HEK293 (cell line): ENCODE results near the gene TMEM263.

ENCODE experiments used
- GLI4 ChIP-seq: fragments of 450-650 bp; formaldehyde crosslinking; IDR thresholded peaks from 2 replicates; pipeline ENCODE4 v1.5.1; 2016; ENCODE audit warnings: missing biosample characterization, missing genetic modification characterization
- HOXD13 ChIP-seq: sonication (generic); formaldehyde crosslinking; IDR thresholded peaks from 2 replicates; pipeline ENCODE4 v1.8.0; 2022; ENCODE audit warnings: missing genetic modification reagents, borderline replicate concordance
- MZF1 ChIP-seq: fragments of 450-650 bp; formaldehyde crosslinking; IDR thresholded peaks from 2 replicates; pipeline ENCODE4 v1.5.1; 2017; ENCODE audit warnings: missing biosample characterization, missing genetic modification characterization, borderline replicate concordance
- SP2 ChIP-seq: fragments of 450-650 bp; formaldehyde crosslinking; IDR thresholded peaks from 2 replicates; pipeline ENCODE4 v1.5.1; 2016; ENCODE audit warnings: missing biosample characterization, missing genetic modification characterization
- SP3 ChIP-seq: fragments of 450-650 bp; formaldehyde crosslinking; IDR thresholded peaks from 2 replicates; pipeline ENCODE4 v1.5.1; 2016; ENCODE audit warnings: missing biosample characterization, missing genetic modification characterization
- ZBTB20 ChIP-seq: fragments of 450-650 bp; formaldehyde crosslinking; IDR thresholded peaks from 2 replicates; pipeline ENCODE4 v1.5.1; 2016; ENCODE audit warnings: missing biosample characterization, missing genetic modification characterization
- ZFP3 ChIP-seq: fragments of 450-650 bp; formaldehyde crosslinking; IDR thresholded peaks from 2 replicates; pipeline ENCODE4 v1.5.1; 2016; ENCODE audit warnings: low read depth, missing biosample characterization, missing genetic modification characterization
- ZNF132 ChIP-seq: fragments of 450-650 bp; formaldehyde crosslinking; IDR thresholded peaks from 2 replicates; pipeline ENCODE4 v1.5.1; 2017; ENCODE audit warnings: missing biosample characterization, missing genetic modification characterization, borderline replicate concordance
- ZNF2 ChIP-seq: fragments of 450-650 bp; formaldehyde crosslinking; IDR thresholded peaks from 2 replicates; pipeline ENCODE4 v1.5.1; 2016; ENCODE audit warnings: missing biosample characterization, missing genetic modification characterization
- ZNF302 ChIP-seq: fragments of 450-650 bp; formaldehyde crosslinking; IDR thresholded peaks from 2 replicates; pipeline ENCODE4 v1.5.1; 2016; ENCODE audit warnings: missing biosample characterization, missing genetic modification characterization, low read depth
- ZNF335 ChIP-seq: fragments of 450-650 bp; formaldehyde crosslinking; conservative IDR thresholded peaks from 2 replicates; pipeline ENCODE4 v1.5.1; 2016; ENCODE audit warnings: missing biosample characterization, missing genetic modification characterization
- ZNF341 ChIP-seq: fragments of 450-650 bp; formaldehyde crosslinking; IDR thresholded peaks from 2 replicates; pipeline ENCODE4; 2016; ENCODE audit warnings: low read depth, missing biosample characterization, missing genetic modification characterization
- ZNF354C ChIP-seq: fragments of 450-650 bp; formaldehyde crosslinking; IDR thresholded peaks from 2 replicates; pipeline ENCODE4 v1.5.1; 2016; ENCODE audit warnings: missing biosample characterization, missing genetic modification characterization, low read depth, borderline replicate concordance
- ZNF426 ChIP-seq: fragments of 450-650 bp; formaldehyde crosslinking; IDR thresholded peaks from 2 replicates; pipeline ENCODE4 v1.5.1; 2017; ENCODE audit warnings: missing biosample characterization, missing genetic modification characterization, mild to moderate bottlenecking, inconsistent platforms, moderate library complexity
- ZNF48 ChIP-seq: fragments of 450-650 bp; formaldehyde crosslinking; IDR thresholded peaks from 2 replicates; pipeline ENCODE4 v1.5.1; 2016; ENCODE audit warnings: missing biosample characterization, missing genetic modification characterization
- ZNF501 ChIP-seq: fragments of 450-650 bp; formaldehyde crosslinking; IDR thresholded peaks from 2 replicates; pipeline ENCODE4 v1.5.1; 2016; ENCODE audit warnings: missing biosample characterization, missing genetic modification characterization
- ZNF548 ChIP-seq: fragments of 450-650 bp; formaldehyde crosslinking; IDR thresholded peaks from 2 replicates; pipeline ENCODE4 v1.5.1; 2016; ENCODE audit warnings: missing biosample characterization, missing genetic modification characterization
- ZNF600 ChIP-seq: fragments of 450-650 bp; formaldehyde crosslinking; IDR thresholded peaks from 2 replicates; pipeline ENCODE4 v1.5.1; 2016; ENCODE audit warnings: missing biosample characterization, missing genetic modification characterization
- ZNF660 ChIP-seq: fragments of 450-650 bp; IDR thresholded peaks from 2 replicates; pipeline ENCODE4 v1.5.1; 2018; ENCODE audit warnings: missing biosample characterization, mild to moderate bottlenecking, missing genetic modification characterization
- ZNF664 ChIP-seq: fragments of 450-650 bp; formaldehyde crosslinking; IDR thresholded peaks from 2 replicates; pipeline ENCODE4 v1.5.1; 2016; ENCODE audit warnings: missing biosample characterization, missing genetic modification characterization
- ZNF707 ChIP-seq: fragments of 450-650 bp; formaldehyde crosslinking; IDR thresholded peaks from 2 replicates; pipeline ENCODE4 v1.5.1; 2016; ENCODE audit warnings: missing biosample characterization, missing genetic modification characterization
- ZNF843 ChIP-seq: fragments of 450-650 bp; formaldehyde crosslinking; IDR thresholded peaks from 2 replicates; pipeline ENCODE4 v1.5.1; 2016; ENCODE audit warnings: missing biosample characterization, missing genetic modification characterization
- TF ChIP-seq, protein P1 (sequence below): fragments of 450-650 bp; formaldehyde crosslinking; IDR thresholded peaks from 2 replicates; pipeline ENCODE4 v1.5.1; 2016; ENCODE audit warnings: missing biosample characterization, missing genetic modification characterization
- TF ChIP-seq, protein P2 (sequence below): fragments of 450-650 bp; formaldehyde crosslinking; IDR thresholded peaks from 2 replicates; pipeline ENCODE4 v1.5.1; 2016; ENCODE audit warnings: missing biosample characterization, missing genetic modification characterization, borderline replicate concordance
- TF ChIP-seq, protein P3 (sequence below): fragments of 450-650 bp; formaldehyde crosslinking; conservative IDR thresholded peaks from 2 replicates; pipeline ENCODE4 v1.5.1; 2016; ENCODE audit warnings: low read depth, missing biosample characterization, missing genetic modification characterization
- TF ChIP-seq, protein P4 (sequence below): fragments of 450-650 bp; formaldehyde crosslinking; IDR thresholded peaks from 2 replicates; pipeline ENCODE4 v1.5.1; 2016; ENCODE audit warnings: missing biosample characterization, missing genetic modification characterization
- TF ChIP-seq, protein P5 (sequence below): fragments of 450-650 bp; formaldehyde crosslinking; IDR thresholded peaks from 2 replicates; pipeline ENCODE4 v1.5.1; 2017; ENCODE audit warnings: missing biosample characterization, missing genetic modification characterization

The TMEM263 gene

DNA sequence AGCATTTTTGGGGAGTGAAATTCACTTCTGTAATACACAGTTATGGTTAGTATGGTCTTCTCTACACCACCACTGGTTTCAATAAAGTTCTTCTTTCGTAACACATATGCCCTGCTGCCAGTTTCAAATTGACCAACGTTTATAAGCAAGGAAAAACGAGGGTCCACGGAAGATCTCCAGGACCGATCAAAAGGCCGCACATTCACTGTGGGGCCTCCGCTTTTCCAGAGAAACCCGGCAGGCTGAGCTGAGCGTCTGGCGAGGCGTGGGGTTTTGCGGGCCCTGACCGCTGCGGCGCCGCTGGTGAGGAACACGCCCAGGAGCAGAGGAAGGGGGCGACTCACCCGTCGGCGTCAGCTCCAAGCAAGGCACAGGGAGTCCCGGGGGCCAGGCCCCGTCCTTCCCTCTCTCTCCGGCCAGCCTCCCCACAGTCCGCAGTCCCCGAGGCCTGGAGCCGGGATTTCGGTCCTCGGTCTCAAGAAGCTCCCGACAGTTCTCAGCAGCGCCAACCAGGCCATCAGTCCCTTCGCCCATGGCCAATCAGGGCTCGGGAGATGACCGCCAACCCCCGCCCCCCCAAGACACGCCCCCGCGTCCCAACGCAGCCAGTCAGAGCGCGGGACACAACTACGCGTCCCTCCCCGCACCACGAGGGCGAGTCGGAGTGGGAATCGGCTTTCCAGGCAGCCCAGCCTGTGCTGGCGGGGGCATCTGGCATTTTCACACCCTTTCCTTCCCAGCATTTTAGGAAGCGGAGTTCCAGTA, 31.1 kb downstream of the TMEM263 start, which contains the start of gene MTERF2 (continued):
- TF ChIP-seq, protein P1, sequence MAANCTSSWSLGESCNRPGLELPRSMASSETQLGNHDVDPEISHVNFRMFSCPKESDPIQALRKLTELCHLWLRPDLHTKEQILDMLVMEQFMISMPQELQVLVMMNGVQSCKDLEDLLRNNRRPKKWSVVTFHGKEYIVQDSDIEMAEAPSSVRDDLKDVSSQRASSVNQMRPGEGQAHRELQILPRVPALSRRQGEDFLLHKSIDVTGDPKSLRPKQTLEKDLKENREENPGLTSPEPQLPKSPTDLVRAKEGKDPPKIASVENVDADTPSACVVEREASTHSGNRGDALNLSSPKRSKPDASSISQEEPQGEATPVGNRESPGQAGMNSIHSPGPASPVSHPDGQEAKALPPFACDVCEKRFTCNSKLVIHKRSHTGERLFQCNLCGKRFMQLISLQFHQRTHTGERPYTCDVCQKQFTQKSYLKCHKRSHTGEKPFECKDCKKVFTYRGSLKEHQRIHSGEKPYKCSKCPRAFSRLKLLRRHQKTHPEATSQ (tag by site-specific recombination) = 0 out of 2 replicates have a peak, but pooled peaks have one; percentile 57
- TF ChIP-seq MZF1 (tag by site-specific recombination) (no peak), ZBTB20 (tag by site-specific recombination) (peak; percentile 79), ZNF664 (tag by site-specific recombination) (no peak), ZNF600 (peak; percentile 71), ZNF354C (tag by site-specific recombination) (no peak), HOXD13 (CRISPR knock-in tag) (no peak), ZNF426 (tag by site-specific recombination) (no peak), ZNF707 (tag by site-specific recombination) (no peak), ZNF660 (tag by site-specific recombination) (peak; percentile 80; the same call in 1 of the 2 replicates), SP2 (tag by site-specific recombination) (peak; percentile 95), ZNF335 (tag by site-specific recombination) (peak; percentile 68), ZNF548 (no peak), ZNF48 (tag by site-specific recombination) (no peak), ZNF302 (tag by site-specific recombination) (no peak), ZNF341 (tag by site-specific recombination) (peak; percentile 71), ZNF2 (tag by site-specific recombination) (0 out of 2 replicates have a peak, but pooled peaks have one; percentile 52), ZNF501 (tag by site-specific recombination) (peak; percentile 87; the same call in 1 of the 2 replicates), ZFP3 (tag by site-specific recombination) (no peak), SP3 (tag by site-specific recombination) (peak; percentile 74), GLI4 (tag by site-specific recombination) (no peak), ZNF843 (tag by site-specific recombination) (no peak), ZNF132 (tag by site-specific recombination) (no peak)
- TF ChIP-seq, protein P2, sequence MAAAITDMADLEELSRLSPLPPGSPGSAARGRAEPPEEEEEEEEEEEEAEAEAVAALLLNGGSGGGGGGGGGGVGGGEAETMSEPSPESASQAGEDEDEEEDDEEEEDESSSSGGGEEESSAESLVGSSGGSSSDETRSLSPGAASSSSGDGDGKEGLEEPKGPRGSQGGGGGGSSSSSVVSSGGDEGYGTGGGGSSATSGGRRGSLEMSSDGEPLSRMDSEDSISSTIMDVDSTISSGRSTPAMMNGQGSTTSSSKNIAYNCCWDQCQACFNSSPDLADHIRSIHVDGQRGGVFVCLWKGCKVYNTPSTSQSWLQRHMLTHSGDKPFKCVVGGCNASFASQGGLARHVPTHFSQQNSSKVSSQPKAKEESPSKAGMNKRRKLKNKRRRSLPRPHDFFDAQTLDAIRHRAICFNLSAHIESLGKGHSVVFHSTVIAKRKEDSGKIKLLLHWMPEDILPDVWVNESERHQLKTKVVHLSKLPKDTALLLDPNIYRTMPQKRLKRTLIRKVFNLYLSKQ (tag by site-specific recombination) = no peak
- TF ChIP-seq, protein P3, sequence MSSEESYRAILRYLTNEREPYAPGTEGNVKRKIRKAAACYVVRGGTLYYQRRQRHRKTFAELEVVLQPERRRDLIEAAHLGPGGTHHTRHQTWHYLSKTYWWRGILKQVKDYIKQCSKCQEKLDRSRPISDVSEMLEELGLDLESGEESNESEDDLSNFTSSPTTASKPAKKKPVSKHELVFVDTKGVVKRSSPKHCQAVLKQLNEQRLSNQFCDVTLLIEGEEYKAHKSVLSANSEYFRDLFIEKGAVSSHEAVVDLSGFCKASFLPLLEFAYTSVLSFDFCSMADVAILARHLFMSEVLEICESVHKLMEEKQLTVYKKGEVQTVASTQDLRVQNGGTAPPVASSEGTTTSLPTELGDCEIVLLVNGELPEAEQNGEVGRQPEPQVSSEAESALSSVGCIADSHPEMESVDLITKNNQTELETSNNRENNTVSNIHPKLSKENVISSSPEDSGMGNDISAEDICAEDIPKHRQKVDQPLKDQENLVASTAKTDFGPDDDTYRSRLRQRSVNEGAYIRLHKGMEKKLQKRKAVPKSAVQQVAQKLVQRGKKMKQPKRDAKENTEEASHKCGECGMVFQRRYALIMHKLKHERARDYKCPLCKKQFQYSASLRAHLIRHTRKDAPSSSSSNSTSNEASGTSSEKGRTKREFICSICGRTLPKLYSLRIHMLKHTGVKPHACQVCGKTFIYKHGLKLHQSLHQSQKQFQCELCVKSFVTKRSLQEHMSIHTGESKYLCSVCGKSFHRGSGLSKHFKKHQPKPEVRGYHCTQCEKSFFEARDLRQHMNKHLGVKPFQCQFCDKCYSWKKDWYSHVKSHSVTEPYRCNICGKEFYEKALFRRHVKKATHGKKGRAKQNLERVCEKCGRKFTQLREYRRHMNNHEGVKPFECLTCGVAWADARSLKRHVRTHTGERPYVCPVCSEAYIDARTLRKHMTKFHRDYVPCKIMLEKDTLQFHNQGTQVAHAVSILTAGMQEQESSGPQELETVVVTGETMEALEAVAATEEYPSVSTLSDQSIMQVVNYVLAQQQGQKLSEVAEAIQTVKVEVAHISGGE (tag by site-specific recombination) = 0 out of 2 replicates have a peak, but pooled peaks have one; percentile 13
- TF ChIP-seq, protein P4, sequence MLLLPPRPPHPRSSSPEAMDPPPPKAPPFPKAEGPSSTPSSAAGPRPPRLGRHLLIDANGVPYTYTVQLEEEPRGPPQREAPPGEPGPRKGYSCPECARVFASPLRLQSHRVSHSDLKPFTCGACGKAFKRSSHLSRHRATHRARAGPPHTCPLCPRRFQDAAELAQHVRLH (tag by site-specific recombination) = 0 out of 2 replicates have a peak, but pooled peaks have one; percentile 44
- TF ChIP-seq, protein P5, sequence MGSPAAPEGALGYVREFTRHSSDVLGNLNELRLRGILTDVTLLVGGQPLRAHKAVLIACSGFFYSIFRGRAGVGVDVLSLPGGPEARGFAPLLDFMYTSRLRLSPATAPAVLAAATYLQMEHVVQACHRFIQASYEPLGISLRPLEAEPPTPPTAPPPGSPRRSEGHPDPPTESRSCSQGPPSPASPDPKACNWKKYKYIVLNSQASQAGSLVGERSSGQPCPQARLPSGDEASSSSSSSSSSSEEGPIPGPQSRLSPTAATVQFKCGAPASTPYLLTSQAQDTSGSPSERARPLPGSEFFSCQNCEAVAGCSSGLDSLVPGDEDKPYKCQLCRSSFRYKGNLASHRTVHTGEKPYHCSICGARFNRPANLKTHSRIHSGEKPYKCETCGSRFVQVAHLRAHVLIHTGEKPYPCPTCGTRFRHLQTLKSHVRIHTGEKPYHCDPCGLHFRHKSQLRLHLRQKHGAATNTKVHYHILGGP (tag by site-specific recombination) = no peak
